Measurements from ENCODE around the gene NDRG4. TPM values are rescaled to one million over a fixed set of nuclear protein-coding genes. Genes with fewer than 3 reads are reported as not detected.

Gene NDRG4
- total and polyA plus RNA-seq, 2 of the 13 experiments (the other 11 are each of a cell fraction or from before 2014, with no cell fraction given): 1.7 to 2.7 TPM

DNA sequence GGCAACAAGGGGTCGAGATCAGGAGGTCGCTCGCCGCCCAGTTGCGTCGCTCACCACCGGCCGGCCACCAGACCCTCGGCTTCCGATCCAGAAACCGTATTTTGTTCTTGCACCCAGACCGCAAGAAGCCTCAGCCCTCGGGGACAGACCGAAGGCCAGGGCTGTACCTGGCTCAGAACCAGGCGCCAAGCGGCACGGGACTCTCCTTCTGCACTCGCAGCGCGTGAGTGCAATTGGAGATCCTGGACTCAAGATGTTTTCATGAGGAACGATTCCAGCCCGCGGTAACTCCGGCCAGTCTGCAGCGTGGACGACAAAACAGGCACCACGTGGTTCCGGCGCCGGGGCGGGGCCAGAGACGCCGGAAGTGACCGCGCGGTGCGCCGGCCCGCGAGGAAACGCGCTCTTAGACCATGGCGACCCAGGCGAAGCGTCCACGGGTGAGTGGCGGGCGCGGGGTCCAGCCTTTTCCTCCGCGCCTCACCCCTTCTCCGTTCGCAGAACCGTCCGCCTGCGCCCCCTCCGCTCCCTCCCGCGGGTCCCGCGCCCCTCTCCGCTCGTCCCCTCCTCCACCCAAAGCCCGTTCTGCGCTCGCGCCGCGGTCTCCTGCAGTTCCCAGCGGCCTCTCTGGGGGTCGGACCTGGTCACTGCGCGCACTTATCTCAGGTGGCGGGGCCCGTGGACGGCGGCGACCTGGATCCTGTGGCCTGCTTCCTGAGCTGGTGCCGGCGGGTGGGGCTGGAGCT lies 15.4 kb downstream of the NDRG4 start, which contains the start of gene SETD6 (continued):
- peak; percentile 87 for TF ChIP-seq THAP9 (CRISPR knock-in tag; IDR thresholded peaks at IDR 0.05; ENCODE audit: borderline replicate concordance)
- peak; percentile 27; the same call in 1 of the 2 replicates for TF ChIP-seq FOSL2 (CRISPR knock-in tag; IDR thresholded peaks at IDR 0.05)
- peak; percentile 43; the same call in 1 of the 2 replicates for TF ChIP-seq ETV6 (CRISPR knock-in tag; conservative IDR thresholded peaks at IDR 0.05)
- peak; percentile 97 for TF ChIP-seq ZNF816 (CRISPR knock-in tag; IDR thresholded peaks at IDR 0.05; ENCODE audit: borderline replicate concordance)
- TF ChIP-seq HES4 (CRISPR knock-in tag; IDR thresholded peaks at IDR 0.05; ENCODE audit: borderline replicate concordance): 0 out of 2 replicates have a peak, but pooled peaks have one; percentile 44
- no peak for TF ChIP-seq ZNF530 (CRISPR knock-in tag; IDR thresholded peaks at IDR 0.05; ENCODE audit: low read depth)
- TF ChIP-seq TCF7L2 (IDR thresholded peaks at IDR 0.05; ENCODE audit: low read depth, low read length): no peak
- TF ChIP-seq YEATS4 (CRISPR knock-in tag; IDR thresholded peaks at IDR 0.05; ENCODE audit: borderline replicate concordance): peak; percentile 98
- TF ChIP-seq MTA3 (CRISPR knock-in tag; IDR thresholded peaks at IDR 0.05): no peak
- TF ChIP-seq ATF7 (IDR thresholded peaks at IDR 0.05): no peak
- TF ChIP-seq ATF7 (CRISPR knock-in tag; IDR thresholded peaks at IDR 0.05): 0 out of 2 replicates have a peak, but pooled peaks have one; percentile 32
- no peak for TF ChIP-seq ZNF101 (CRISPR knock-in tag; IDR thresholded peaks at IDR 0.05; ENCODE audit: borderline replicate concordance, low read depth)
- peak; percentile 41; the same call in 1 of the 2 replicates for TF ChIP-seq ZNF124 (CRISPR knock-in tag; IDR thresholded peaks at IDR 0.05)
- no peak for TF ChIP-seq KDM6A (CRISPR knock-in tag; IDR thresholded peaks at IDR 0.05; ENCODE audit: low read depth)
- peak; percentile 83; the same call in 1 of the 2 replicates for TF ChIP-seq TMF1 (CRISPR knock-in tag; IDR thresholded peaks at IDR 0.05; ENCODE audit: low read depth)
- peak; percentile 96 for TF ChIP-seq BORCS8-MEF2B (CRISPR knock-in tag; IDR thresholded peaks at IDR 0.05)
- peak; percentile 5; the same call in 1 of the 2 replicates for TF ChIP-seq ZNF7 (CRISPR knock-in tag; IDR thresholded peaks at IDR 0.05)
- no peak; the same call in 1 of the 2 replicates for TF ChIP-seq ESRRA (CRISPR knock-in tag; IDR thresholded peaks at IDR 0.05; ENCODE audit: low read depth)
- TF ChIP-seq XBP1 (CRISPR knock-in tag; IDR thresholded peaks at IDR 0.05): no peak; the same call in 1 of the 2 replicates
- TF ChIP-seq GTF3A (CRISPR knock-in tag; conservative IDR thresholded peaks at IDR 0.05): peak; percentile 36; the same call in 1 of the 2 replicates
- peak; percentile 84 for TF ChIP-seq ZNF589 (CRISPR knock-in tag; conservative IDR thresholded peaks at IDR 0.05)
- TF ChIP-seq ZNF264 (CRISPR knock-in tag; IDR thresholded peaks at IDR 0.05): peak; percentile 89; the same call in 1 of the 2 replicates
- TF ChIP-seq ATRX (CRISPR knock-in tag; IDR thresholded peaks at IDR 0.05; ENCODE audit: borderline replicate concordance): no peak
- TF ChIP-seq TFE3 (CRISPR knock-in tag; IDR thresholded peaks at IDR 0.05): peak; percentile 77
- no peak for TF ChIP-seq ZNF549 (CRISPR knock-in tag; IDR thresholded peaks at IDR 0.05)
- peak; percentile 92; the same call in 1 of the 2 replicates for TF ChIP-seq PAX8 (CRISPR knock-in tag; IDR thresholded peaks at IDR 0.05; ENCODE audit: borderline replicate concordance)
- peak; percentile 96 for TF ChIP-seq ZNF296 (CRISPR knock-in tag; conservative IDR thresholded peaks at IDR 0.05)
- peak; percentile 96 for TF ChIP-seq ZNF879 (CRISPR knock-in tag; IDR thresholded peaks at IDR 0.05)
